Vagina (tissue), 2 donors: Measurements from ENCODE around the gene MAPK6. TPM values are rescaled to one million over a fixed set of nuclear protein-coding genes. Genes with fewer than 3 reads are reported as not detected.

Experiments used
- DNase-seq, 2 donors: peaks; one replicate each; pipeline ENCODE4 v3.0.0-alpha.2; 2017; ENCODE audit errors: extremely low spot score in 2 of 2
- H3K27ac ChIP-seq: fragments of 200-600 bp; sonication (generic); one replicate; pipeline ENCODE4 v1.5.1; 2019
- H3K27me3 ChIP-seq: fragments of 200-600 bp; sonication (generic); one replicate; pipeline ENCODE4 v1.5.1; 2019
- H3K36me3 ChIP-seq, 2 donors: fragments of 200-600 bp; sonication (generic); one replicate each; pipeline ENCODE4 v1.5.1; 2017 to 2019
- H3K4me1 ChIP-seq: fragments of 200-600 bp; sonication (generic); one replicate; pipeline ENCODE4 v1.5.1; 2019
- H3K4me3 ChIP-seq, 2 donors: fragments of 200-600 bp; sonication (generic); 1 replicate in 1 of 2; 2 replicates in 1 of 2; pipeline ENCODE4 v1.5.1; 2016 to 2019
- H3K9me3 ChIP-seq: fragments of 200-600 bp; sonication (generic); one replicate; pipeline ENCODE4 v1.5.1; 2019
- POLR2A ChIP-seq, 2 donors: fragments of 450-650 bp; IDR thresholded peaks; one replicate each; pipeline ENCODE4 v1.6.1; 2017; ENCODE audit warnings: antibody characterized with exemption in 2 of 2, mild to moderate bottlenecking in 2 of 2, moderate library complexity in 2 of 2
- POLR2AphosphoS5 ChIP-seq, 2 donors: sonication (generic); formaldehyde crosslinking; IDR thresholded peaks; one replicate each; pipeline ENCODE4 v1.9.0; 2017; ENCODE audit warnings: antibody characterized with exemption in 2 of 2, mild to moderate bottlenecking in 2 of 2, low read depth in 1 of 2; ENCODE audit not compliant: insufficient read depth in 1 of 2
- intact Hi-C: fragments of 100-400 bp; cut with DNase I; formaldehyde crosslinking; loops from one replicate; pipeline ENCODE4 v1.15.1; 2023
- total RNA-seq: library from RNA; depleted of rRNA; stranded (reverse); fragments of >200 nt; gene quantifications from one replicate; pipeline ENCODE4 v1.2.3, GENCODE V29; 2016
- TF ChIP-seq, protein P1 (sequence below), 3 experiments: fragments of 450-650 bp in 2 of 3; fragments of 200-600 bp in 1 of 3; sonication (generic) in 1 of 3; IDR thresholded peaks; one replicate each; pipeline ENCODE4 v1.5.1; 2017 to 2019; ENCODE audit warnings: antibody characterized with exemption in 3 of 3, mild to moderate bottlenecking in 2 of 3, moderate library complexity in 2 of 3

The MAPK6 gene
- total RNA-seq, 1 donor from 2014 or later = 41.0 TPM

DNA sequence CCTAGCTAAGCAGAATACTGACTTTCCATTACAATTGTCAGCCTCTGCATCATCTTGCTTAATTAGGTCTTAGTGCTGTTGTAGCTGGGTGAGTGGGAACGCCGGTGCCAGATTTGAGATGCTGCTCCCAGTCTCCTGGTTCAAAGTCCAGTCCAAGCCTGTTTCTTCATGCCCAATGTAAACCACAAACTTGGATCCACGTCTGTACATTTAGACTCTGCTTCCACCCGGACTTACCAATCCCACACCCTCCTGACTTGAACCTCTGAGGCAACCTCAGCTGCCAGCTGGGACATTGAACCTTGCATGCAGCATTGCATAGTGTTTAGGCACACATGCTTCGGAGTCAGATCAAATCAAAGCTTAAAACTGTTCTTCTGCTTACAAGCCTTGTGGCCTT, 50.5 kb downstream of the MAPK6 start:
- intact Hi-C loops = no loop called here
- Histone ChIP-seq H3K27ac (no peak overlapping the region), H3K4me1 (peaks cover 44% of the 10 kb centered on the region)

DNA sequence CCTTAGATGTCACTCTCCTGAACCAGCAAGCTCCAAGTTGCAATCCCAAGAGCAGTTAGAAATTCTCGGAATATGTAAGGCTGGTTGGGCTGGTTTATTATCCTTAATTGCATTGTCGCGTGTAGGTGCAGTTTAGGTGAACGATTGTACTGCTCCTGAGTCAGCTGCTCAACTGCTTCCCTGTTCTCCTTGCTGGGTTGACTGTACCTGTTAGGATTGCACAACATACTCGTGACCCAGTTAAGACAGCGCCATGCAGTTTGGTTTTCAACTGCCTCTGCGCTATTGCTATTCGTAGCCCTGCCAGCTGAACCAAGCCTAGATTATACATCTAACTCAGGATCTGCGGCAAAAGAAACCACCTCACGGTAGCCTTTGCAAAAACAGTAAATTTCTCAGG, 52.6 kb downstream of the MAPK6 start:
- H3K9me3 ChIP-seq = no peaks in the 10 kb centered on the region
- TF ChIP-seq POLR2AphosphoS5 (IDR thresholded peaks at IDR 0.05; ENCODE audit: insufficient read depth in 1 of 2, low read depth in 1 of 2) = peak in 1 of 2 donors; percentile 71
- TF ChIP-seq, protein P1, sequence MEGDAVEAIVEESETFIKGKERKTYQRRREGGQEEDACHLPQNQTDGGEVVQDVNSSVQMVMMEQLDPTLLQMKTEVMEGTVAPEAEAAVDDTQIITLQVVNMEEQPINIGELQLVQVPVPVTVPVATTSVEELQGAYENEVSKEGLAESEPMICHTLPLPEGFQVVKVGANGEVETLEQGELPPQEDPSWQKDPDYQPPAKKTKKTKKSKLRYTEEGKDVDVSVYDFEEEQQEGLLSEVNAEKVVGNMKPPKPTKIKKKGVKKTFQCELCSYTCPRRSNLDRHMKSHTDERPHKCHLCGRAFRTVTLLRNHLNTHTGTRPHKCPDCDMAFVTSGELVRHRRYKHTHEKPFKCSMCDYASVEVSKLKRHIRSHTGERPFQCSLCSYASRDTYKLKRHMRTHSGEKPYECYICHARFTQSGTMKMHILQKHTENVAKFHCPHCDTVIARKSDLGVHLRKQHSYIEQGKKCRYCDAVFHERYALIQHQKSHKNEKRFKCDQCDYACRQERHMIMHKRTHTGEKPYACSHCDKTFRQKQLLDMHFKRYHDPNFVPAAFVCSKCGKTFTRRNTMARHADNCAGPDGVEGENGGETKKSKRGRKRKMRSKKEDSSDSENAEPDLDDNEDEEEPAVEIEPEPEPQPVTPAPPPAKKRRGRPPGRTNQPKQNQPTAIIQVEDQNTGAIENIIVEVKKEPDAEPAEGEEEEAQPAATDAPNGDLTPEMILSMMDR (IDR thresholded peaks at IDR 0.05) = no peak
- H3K27me3 ChIP-seq = no peaks in the 10 kb centered on the region
- intact Hi-C loops = no loop called here
- H3K36me3 ChIP-seq = no peaks in the 10 kb centered on the region
- no peak for DNase-seq
- H3K4me1 ChIP-seq = peaks cover 48% of the 10 kb centered on the region
- H3K4me3 ChIP-seq = no peak overlapping the region
- H3K27ac ChIP-seq = no peak overlapping the region

More for the DNA sequence above, 50.5 kb downstream of the MAPK6 start:
- Histone ChIP-seq H3K4me3 (no peak overlapping the region), H3K36me3 (peaks cover 0 to 16% of the 10 kb centered on the region in 2 donors), H3K9me3 (no peaks in the 10 kb centered on the region), H3K27me3 (no peaks in the 10 kb centered on the region)
- DNase-seq = no peak
- peak in 1 of 2 donors; percentile 44 for TF ChIP-seq POLR2AphosphoS5 (IDR thresholded peaks at IDR 0.05; ENCODE audit: insufficient read depth in 1 of 2, low read depth in 1 of 2)
- no peak for TF ChIP-seq POLR2A (IDR thresholded peaks at IDR 0.05)

DNA sequence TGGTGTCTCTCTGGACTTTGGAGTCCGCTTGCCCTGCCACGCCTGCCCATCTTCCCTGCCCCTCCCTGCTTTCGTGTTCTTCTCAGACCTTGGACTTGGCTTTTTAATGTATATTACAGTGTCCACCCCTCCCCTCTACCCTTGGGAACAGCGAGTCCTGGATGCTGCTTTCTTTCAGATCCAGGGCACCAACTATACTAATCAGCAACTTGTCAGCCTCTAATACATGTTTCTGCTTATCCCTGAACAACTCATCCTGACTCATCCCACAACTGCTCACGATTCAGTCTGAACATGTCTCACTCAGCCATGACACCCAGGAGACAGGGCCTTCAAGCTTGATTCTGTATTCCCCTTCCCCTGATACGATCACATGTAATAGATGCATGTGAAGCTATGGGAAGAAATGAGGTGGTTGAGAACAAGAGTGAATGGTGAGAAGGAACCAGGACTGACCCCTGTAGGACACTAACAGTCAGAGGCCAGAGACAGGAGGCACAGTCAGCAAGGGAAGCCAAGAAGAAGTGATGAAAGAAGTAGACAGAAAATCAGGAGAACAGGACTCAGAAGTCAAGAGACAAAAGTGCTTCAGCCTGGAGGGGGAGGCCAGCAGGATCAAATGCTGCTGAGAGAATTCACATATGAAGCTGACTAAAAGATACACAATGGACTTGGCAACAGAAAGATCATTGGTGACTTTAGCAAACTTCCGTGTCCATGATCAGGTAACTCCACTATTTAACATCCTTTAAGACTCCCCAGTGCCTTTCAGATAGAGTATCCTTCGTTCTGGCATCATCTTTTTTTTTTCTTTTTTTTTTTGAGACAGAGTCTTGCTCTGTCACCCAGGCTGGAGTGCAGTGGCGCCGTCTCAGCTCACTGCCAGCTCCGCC, 58.1 kb downstream of the MAPK6 start:
- TF ChIP-seq, protein P1 (IDR thresholded peaks at IDR 0.05) = no peak
- TF ChIP-seq POLR2AphosphoS5 (IDR thresholded peaks at IDR 0.05; ENCODE audit: insufficient read depth in 1 of 2, low read depth in 1 of 2) = peak in 1 of 2 donors; percentile 58
- Histone ChIP-seq H3K27me3 (no peaks in the 10 kb centered on the region), H3K27ac (peak overlapping the region; percentile 62), H3K36me3 (no peaks in the 10 kb centered on the region), H3K4me1 (peaks cover 32% of the 10 kb centered on the region), H3K4me3 (no peak overlapping the region), H3K9me3 (no peaks in the 10 kb centered on the region)
- intact Hi-C loops = no loop called here
- no peak for DNase-seq

DNA sequence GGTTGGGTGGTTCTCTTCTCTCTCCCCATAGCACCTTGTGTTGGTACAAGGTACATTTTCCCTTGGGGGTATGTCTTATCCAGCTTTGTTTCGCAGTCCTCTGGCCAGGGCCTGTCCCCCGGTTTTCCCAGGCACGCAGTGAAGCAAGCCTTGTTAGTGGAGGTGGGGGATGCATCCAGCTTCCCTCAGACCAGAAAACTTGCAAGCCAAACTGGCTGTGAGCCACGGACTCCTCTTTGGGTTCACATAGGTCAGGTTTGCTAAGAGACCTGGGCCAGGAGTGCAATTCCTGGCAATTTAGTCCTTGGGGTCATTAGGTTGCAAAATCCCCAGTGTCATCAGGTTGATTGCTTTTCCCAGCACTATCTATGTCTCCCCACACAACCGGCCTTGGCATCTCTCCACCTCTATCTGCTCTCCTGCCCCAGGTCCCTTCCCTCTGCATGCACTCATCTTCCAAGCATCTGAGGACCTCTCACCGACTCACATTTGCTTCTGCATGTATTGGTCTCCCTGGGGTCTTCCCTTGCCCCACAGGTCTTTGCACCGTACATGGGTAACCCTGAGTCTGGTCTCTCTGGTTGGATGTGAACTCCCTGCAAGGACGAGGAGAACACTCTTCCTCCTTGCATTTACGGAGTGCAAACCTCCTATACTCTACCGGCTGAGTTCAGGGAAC, 59.3 kb downstream of the MAPK6 start:
- H3K27me3 ChIP-seq = no peaks in the 10 kb centered on the region
- H3K4me1 ChIP-seq = peaks cover 38% of the 10 kb centered on the region

More for the DNA sequence above, 59.3 kb downstream of the MAPK6 start:
- Histone ChIP-seq H3K4me3 (no peak overlapping the region), H3K36me3 (no peaks in the 10 kb centered on the region), H3K9me3 (no peaks in the 10 kb centered on the region), H3K27ac (peak overlapping the region; percentile 62)
- intact Hi-C loops = no loop called here
- no peak for DNase-seq
- TF ChIP-seq, protein P1 (IDR thresholded peaks at IDR 0.05) = no peak
- no peak for TF ChIP-seq POLR2AphosphoS5 (IDR thresholded peaks at IDR 0.05; ENCODE audit: insufficient read depth in 1 of 2, low read depth in 1 of 2)
- TF ChIP-seq POLR2A (IDR thresholded peaks at IDR 0.05) = no peak
